Body of pancreas (tissue), 4 donors: ENCODE measurements around the gene TNRC6A. TPM values are rescaled to one million over a fixed set of nuclear protein-coding genes. Genes with fewer than 3 reads are reported as not detected.

ENCODE experiments used
- ATAC-seq: fragments of 150-250 bp; one replicate; pipeline ENCODE4 v1.9.1; 2016
- DNase-seq, 4 donors: peaks; one replicate each; pipeline ENCODE4 v3.0.0-alpha.2; 2019
- H3K27ac ChIP-seq, 4 donors: fragments of 200-600 bp; sonication (generic); 1 replicate in 3 of 4; 2 replicates in 1 of 4; pipeline versions ENCODE4 v1.5.1 to v1.6.1; 2016 to 2019; ENCODE audit warnings: mild to moderate bottlenecking in 1 of 4, mixed read lengths in 1 of 4, moderate library complexity in 1 of 4
- H3K27me3 ChIP-seq, 2 donors: fragments of 200-600 bp; sonication (generic); one replicate each; pipeline ENCODE4 v1.6.0; 2016; ENCODE audit warnings: mild to moderate bottlenecking in 1 of 2
- H3K36me3 ChIP-seq, 2 donors: fragments of 200-600 bp; sonication (generic); replicated peaks in 1 of 2; 2 replicates each; pipeline ENCODE4 v1.5.1; 2016; ENCODE audit warnings: low read depth in 2 of 2; ENCODE audit not compliant: insufficient read depth in 1 of 2
- H3K4me1 ChIP-seq: fragments of 200-600 bp; sonication (generic); one replicate; pipeline ENCODE4 v1.6.0; 2016
- H3K4me3 ChIP-seq, 2 donors: fragments of 200-600 bp; sonication (generic); 1 replicate in 1 of 2; 2 replicates in 1 of 2; pipeline ENCODE4 v1.5.1; 2016 to 2019
- H3K9me3 ChIP-seq, 3 donors: fragments of 200-600 bp; sonication (generic); 1 replicate in 2 of 3; 2 replicates in 1 of 3; pipeline ENCODE4 v1.5.1; 2016
- POLR2A ChIP-seq, 3 donors: fragments of 450-650 bp; IDR thresholded peaks; one replicate each; pipeline ENCODE4 v1.6.1; 2016; ENCODE audit warnings: antibody characterized with exemption in 3 of 3, mild to moderate bottlenecking in 2 of 3
- WGBS, 2 donors: methylation state at CpG; one replicate each; pipeline ENCODE4 v1.1.5; 2017; 5-methylcytosine and 5-hydroxymethylcytosine counted together
- intact Hi-C: fragments of 100-400 bp; cut with DNase I; formaldehyde crosslinking; loops from one replicate; pipeline ENCODE4 v1.15.1; 2023
- total RNA-seq, 2 donors: library from RNA; depleted of rRNA; stranded (reverse); fragments of >200 nt; gene quantifications; one replicate each; pipeline ENCODE4 v1.1.0, GENCODE V29; 2016
- TF ChIP-seq, protein P1 (sequence below), 7 experiments: fragments of 450-650 bp in 4 of 7; fragments of 200-600 bp in 3 of 7; sonication (generic) in 3 of 7; IDR thresholded peaks; one replicate each; pipeline ENCODE4 v1.5.1; 2016 to 2019; ENCODE audit warnings: antibody characterized with exemption in 7 of 7

Gene TNRC6A
- total RNA-seq, 2 donors from 2014 or later: 46.1 to 82.2 TPM

DNA sequence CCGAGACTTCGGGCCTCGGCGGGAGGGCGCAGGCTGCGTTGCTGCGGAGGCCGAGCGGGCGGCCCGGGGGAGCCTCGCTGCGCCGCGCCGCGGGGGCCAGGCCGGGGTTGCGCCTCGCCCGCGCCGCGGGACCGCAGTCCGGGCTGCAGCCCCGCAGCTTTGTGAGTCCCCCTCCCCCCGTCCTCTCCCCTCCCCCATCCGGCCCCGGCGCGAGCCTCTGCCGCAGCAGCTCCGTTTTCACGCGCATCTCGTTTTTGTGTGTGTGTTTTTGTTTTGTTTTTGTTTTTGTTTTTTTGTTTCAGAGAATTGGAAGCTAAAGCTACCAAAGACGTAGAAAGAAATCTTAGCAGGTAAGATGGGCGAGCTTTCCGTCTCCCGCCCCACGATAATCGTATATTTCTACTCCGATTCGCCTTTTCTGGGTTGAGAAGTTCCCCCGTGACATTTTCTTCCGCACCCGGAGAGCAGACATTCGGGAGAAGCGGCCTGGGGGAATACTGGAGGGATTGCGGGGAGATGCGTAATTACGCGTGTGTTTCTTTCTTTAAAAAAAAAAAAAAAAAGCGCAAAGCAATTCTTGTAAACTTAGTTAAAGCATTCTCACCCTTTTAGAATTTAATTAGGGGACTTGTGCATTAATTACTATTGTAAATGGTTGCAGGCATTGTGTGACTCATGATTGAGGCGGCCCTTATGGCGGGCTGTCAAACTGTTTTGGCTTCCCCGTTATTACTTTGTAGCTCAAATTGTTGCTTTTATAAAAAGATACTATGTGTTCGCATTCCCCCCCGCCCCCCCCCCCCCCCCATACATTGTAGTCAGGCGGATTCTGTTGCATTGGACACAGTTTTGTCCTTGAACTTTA, 732 bp downstream of the TNRC6A start:
- no peak for TF ChIP-seq POLR2A (IDR thresholded peaks at IDR 0.05)
- TF ChIP-seq, protein P1, sequence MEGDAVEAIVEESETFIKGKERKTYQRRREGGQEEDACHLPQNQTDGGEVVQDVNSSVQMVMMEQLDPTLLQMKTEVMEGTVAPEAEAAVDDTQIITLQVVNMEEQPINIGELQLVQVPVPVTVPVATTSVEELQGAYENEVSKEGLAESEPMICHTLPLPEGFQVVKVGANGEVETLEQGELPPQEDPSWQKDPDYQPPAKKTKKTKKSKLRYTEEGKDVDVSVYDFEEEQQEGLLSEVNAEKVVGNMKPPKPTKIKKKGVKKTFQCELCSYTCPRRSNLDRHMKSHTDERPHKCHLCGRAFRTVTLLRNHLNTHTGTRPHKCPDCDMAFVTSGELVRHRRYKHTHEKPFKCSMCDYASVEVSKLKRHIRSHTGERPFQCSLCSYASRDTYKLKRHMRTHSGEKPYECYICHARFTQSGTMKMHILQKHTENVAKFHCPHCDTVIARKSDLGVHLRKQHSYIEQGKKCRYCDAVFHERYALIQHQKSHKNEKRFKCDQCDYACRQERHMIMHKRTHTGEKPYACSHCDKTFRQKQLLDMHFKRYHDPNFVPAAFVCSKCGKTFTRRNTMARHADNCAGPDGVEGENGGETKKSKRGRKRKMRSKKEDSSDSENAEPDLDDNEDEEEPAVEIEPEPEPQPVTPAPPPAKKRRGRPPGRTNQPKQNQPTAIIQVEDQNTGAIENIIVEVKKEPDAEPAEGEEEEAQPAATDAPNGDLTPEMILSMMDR (IDR thresholded peaks at IDR 0.05): no peak
- Histone ChIP-seq H3K9me3 (no peaks in the 10 kb centered on the region), H3K4me1 (peaks cover 40% of the 10 kb centered on the region), H3K27me3 (no peaks in the 10 kb centered on the region), H3K36me3 (no peaks in the 10 kb centered on the region), H3K4me3 (peak overlapping the region in 1 of 2 donors; percentile 73), H3K27ac (peak overlapping the region; percentile 92 to 95 (median 93))
- DNase-seq (peak; percentile 20 to 57 (median 32)), ATAC-seq (peak; percentile 34)
- WGBS, 2 donors: 0% methylated on average over 38 to 40 of the region's 61 CpGs
- intact Hi-C loops: no loop called here

DNA sequence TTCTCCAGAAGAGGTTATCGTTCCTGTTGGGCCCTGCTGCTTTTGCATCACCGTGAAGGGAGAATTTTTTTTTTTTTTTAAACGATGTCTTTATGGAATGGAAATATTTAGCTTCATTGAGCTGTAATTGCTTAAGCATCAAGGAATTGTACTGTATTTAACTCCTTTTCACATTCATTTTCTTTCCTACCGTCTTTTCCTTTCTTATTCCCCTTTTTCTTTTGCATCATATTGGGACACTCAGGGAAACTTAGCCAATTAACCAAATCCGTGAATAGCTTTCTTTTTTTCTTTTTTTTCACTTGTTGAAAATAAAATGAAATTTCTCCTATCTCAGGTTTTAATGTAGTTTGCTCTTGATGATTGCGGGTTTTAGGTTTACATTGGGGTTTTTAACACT, 1.5 kb downstream of the TNRC6A start:
- Histone ChIP-seq H3K36me3 (no peaks in the 10 kb centered on the region), H3K9me3 (no peaks in the 10 kb centered on the region), H3K27me3 (no peaks in the 10 kb centered on the region), H3K4me1 (peaks cover 43% of the 10 kb centered on the region), H3K27ac (peak overlapping the region in 3 of 4 donors; percentile 92 to 95 (median 93)), H3K4me3 (no peak overlapping the region)
- TF ChIP-seq, protein P1 (IDR thresholded peaks at IDR 0.05): no peak
- TF ChIP-seq POLR2A (IDR thresholded peaks at IDR 0.05): no peak
- ATAC-seq (no peak), DNase-seq (no peak)
- 6% methylated on average over 6 of the region's 6 CpGs for WGBS, 2 donors
- intact Hi-C loops: no loop called here

DNA sequence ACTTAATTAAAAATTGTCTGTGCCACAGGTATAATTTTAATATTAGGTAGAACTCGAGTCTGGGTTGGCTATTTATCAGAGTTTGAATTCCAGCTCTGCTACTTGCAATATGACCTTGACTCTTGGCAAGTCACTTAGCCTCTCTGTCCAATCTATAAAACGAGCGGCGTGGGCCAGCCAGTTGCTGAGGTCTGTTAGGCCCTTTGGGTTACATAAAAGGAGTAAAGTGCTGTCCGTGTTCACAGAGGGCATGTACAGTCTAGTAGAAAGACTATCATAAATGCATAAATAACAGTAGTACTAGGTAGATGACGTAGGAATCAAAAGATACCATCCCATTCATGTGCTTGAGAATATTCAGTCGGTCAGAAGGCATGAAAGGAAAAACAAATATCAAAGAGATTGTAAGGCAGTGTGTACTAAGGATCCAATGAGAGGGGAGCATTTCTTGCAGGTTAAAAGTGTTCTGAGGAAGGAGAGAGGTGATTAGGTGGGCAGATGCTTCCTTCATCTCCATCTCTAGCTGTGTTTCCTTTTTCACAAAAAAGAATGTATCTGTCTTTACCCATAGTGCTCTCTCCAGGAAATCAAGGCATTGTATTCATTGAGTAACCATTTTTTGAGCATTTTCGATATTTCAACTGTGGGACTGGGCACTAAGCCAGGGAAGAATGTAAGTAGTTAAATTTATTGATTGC, 2.4 kb downstream of the TNRC6A start:
- no peak for ATAC-seq
- Histone ChIP-seq H3K9me3 (no peaks in the 10 kb centered on the region), H3K27me3 (no peaks in the 10 kb centered on the region), H3K27ac (peak overlapping the region; percentile 62 to 95 (median 92)), H3K4me1 (peaks cover 52% of the 10 kb centered on the region), H3K36me3 (no peaks in the 10 kb centered on the region), H3K4me3 (no peak overlapping the region)
- peak; percentile 57 to 68 (median 62) for DNase-seq
- intact Hi-C loops: no loop called here
- WGBS, 2 donors: 11 to 15% methylated on average over 8 of the region's 8 CpGs
- TF ChIP-seq, protein P1 (IDR thresholded peaks at IDR 0.05): no peak
- peak in 1 of 3 donors; percentile 17 for TF ChIP-seq POLR2A (IDR thresholded peaks at IDR 0.05)

DNA sequence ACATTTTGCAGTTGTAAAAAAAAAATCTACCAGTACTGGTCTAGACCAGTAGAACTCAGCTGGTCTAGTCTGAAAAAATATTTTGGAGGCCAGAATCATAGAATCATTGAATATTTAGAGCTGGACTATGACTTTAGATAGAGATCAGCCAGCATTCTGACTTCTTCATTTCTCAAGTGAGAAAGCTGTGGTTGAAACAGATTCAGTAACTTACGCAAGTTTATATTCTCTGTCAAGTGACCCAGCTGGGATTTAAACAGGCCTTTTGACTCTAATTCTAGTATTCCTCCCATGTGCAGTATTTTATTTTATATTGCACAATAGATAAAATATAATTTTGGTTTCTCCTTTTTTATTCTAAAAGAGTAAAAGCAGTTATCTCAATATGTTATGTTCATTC, 4.9 kb downstream of the TNRC6A start:
- no peak for TF ChIP-seq POLR2A (IDR thresholded peaks at IDR 0.05)
- TF ChIP-seq, protein P1 (IDR thresholded peaks at IDR 0.05): no peak
- no peak for DNase-seq
- H3K36me3 ChIP-seq: no peaks in the 10 kb centered on the region
- peaks cover 65% of the 10 kb centered on the region for H3K4me1 ChIP-seq
- ATAC-seq: no peak
- no peak overlapping the region for H3K4me3 ChIP-seq
- H3K27me3 ChIP-seq: no peaks in the 10 kb centered on the region
- H3K27ac ChIP-seq: no peak overlapping the region
- intact Hi-C loops: no loop called here
- WGBS, 2 donors: 77 to 89% methylated on average over 1 of the region's 1 CpG
- H3K9me3 ChIP-seq: no peaks in the 10 kb centered on the region
